IMR-90 (cell line): ENCODE data around the gene BMP7. TPM values are rescaled to one million over a fixed set of nuclear protein-coding genes. Genes with fewer than 3 reads are reported as not detected.

Source experiments
- ATAC-seq: fragments of 200-7000 bp; cut with Tn5 transposase; 2 replicates; pipeline ENCODE4 v1.9.1; 2020; ENCODE audit warnings: low read depth, mild to moderate bottlenecking, moderate library complexity
- BruUV-seq: library from RNA; stranded (reverse); fragments of 400-500 nt; replicated peaks from 2 replicates; lab custom pipeline; 2021; lab: Mats Ljungman, UMichigan
- CTCF ChIA-PET: fragments of 300-600 bp; formaldehyde crosslinking; extraction: SDS; loops from one replicate; lab custom pipeline; 2021; ENCODE audit warnings: antibody characterized with exemption; lab: Yijun Ruan, JAX
- POLR2A ChIA-PET: fragments of 300-600 bp; sonication (Branson Sonifier 250); formaldehyde crosslinking; loops from one replicate; lab custom pipeline; 2022; ENCODE audit warnings: antibody characterized with exemption; ENCODE audit not compliant: unreplicated experiment; lab: Charles Lee
- DNase-seq: peaks from one replicate; pipeline ENCODE4 v3.0.0; 2013
- H2AFZ ChIP-seq: replicated peaks from 2 replicates; pipeline ENCODE3; 2013; ENCODE audit warnings: low read length, mild to moderate bottlenecking; ENCODE audit not compliant: poor library complexity
- H2AK5ac ChIP-seq: 2 replicates; pipeline ENCODE4 v1.6.1; 2013; ENCODE audit warnings: low read depth, low read length, inconsistent platforms
- H2AK9ac ChIP-seq: replicated peaks from 2 replicates; pipeline ENCODE3; 2013; ENCODE audit warnings: mild to moderate bottlenecking, low read depth, low read length, moderate library complexity; ENCODE audit not compliant: poor library complexity
- H2BK120ac ChIP-seq: 2 replicates; pipeline ENCODE4 v1.6.1; 2013; ENCODE audit warnings: low read depth, low read length, inconsistent platforms
- H2BK15ac ChIP-seq: 3 replicates; pipeline ENCODE4 v1.6.1; 2013; ENCODE audit warnings: low read depth, low read length, inconsistent platforms
- H2BK20ac ChIP-seq: 2 replicates; pipeline ENCODE4 v1.6.1; 2013; ENCODE audit warnings: low read depth, mild to moderate bottlenecking, inconsistent platforms, low read length, moderate library complexity
- H2BK5ac ChIP-seq: 2 replicates; pipeline ENCODE4 v1.6.1; 2013; ENCODE audit warnings: mild to moderate bottlenecking, low read depth, low read length, inconsistent platforms; ENCODE audit not compliant: poor library complexity, severe bottlenecking
- H3K14ac ChIP-seq: replicated peaks from 2 replicates; pipeline ENCODE4 v1.6.1; 2013; ENCODE audit warnings: low read depth, low read length, inconsistent platforms
- H3K18ac ChIP-seq: 2 replicates; pipeline ENCODE4 v1.6.1; 2013; ENCODE audit warnings: low read depth, low read length, control low read depth
- H3K23ac ChIP-seq: 2 replicates; pipeline ENCODE4 v1.6.1; 2013; ENCODE audit warnings: low read depth, low read length, inconsistent platforms
- H3K27ac ChIP-seq: 2 replicates; pipeline ENCODE4 v1.5.1; 2013; ENCODE audit warnings: mild to moderate bottlenecking, control low read depth, low read length; ENCODE audit not compliant: insufficient read depth
- H3K27me3 ChIP-seq: 2 replicates; pipeline ENCODE4 v1.6.1; 2013; ENCODE audit warnings: low read length; ENCODE audit not compliant: control insufficient read depth, insufficient read depth
- H3K36me3 ChIP-seq: 2 replicates; pipeline ENCODE4 v1.6.1; 2013; ENCODE audit warnings: low read length, mixed read lengths; ENCODE audit not compliant: control insufficient read depth, insufficient read depth
- H3K4ac ChIP-seq: 2 replicates; pipeline ENCODE4 v1.6.1; 2013; ENCODE audit warnings: low read depth, low read length, inconsistent platforms
- H3K4me1 ChIP-seq: 2 replicates; pipeline ENCODE4 v1.6.1; 2013; ENCODE audit warnings: low read length, mixed read lengths; ENCODE audit not compliant: control insufficient read depth, insufficient read depth
- H3K4me2 ChIP-seq: 2 replicates; pipeline ENCODE4 v1.6.1; 2013; ENCODE audit warnings: low read depth, mild to moderate bottlenecking, control low read depth, low read length, moderate library complexity
- H3K4me3 ChIP-seq: 2 replicates; pipeline ENCODE4 v1.5.1; 2013; ENCODE audit warnings: low read depth, mild to moderate bottlenecking, control low read depth, low read length, moderate library complexity; ENCODE audit not compliant: insufficient read depth
- H3K56ac ChIP-seq: 2 replicates; pipeline ENCODE4 v1.6.1; 2013; ENCODE audit warnings: low read length, inconsistent platforms; ENCODE audit not compliant: insufficient read depth; ENCODE audit errors: extremely low read depth
- H3K79me1 ChIP-seq, 2 experiments: 2 replicates each; pipeline ENCODE4 v1.6.1; 2013; ENCODE audit warnings: low read length in 2 of 2, inconsistent platforms in 1 of 2, low read depth in 1 of 2
- H3K9ac ChIP-seq: 2 replicates; pipeline ENCODE4 v1.6.1; 2013; ENCODE audit warnings: low read depth, low read length, control low read depth
- H3K9me1 ChIP-seq: 2 replicates; pipeline ENCODE4 v1.6.1; 2013; ENCODE audit warnings: low read length, inconsistent platforms; ENCODE audit not compliant: insufficient read depth
- H3K9me3 ChIP-seq: 2 replicates; pipeline ENCODE4 v1.6.1; 2013; ENCODE audit warnings: low read length; ENCODE audit not compliant: control insufficient read depth, insufficient read depth
- H4K20me1 ChIP-seq: 2 replicates; pipeline ENCODE4 v1.6.1; 2013; ENCODE audit warnings: low read length, inconsistent platforms; ENCODE audit not compliant: insufficient read depth
- H4K5ac ChIP-seq: 2 replicates; pipeline ENCODE4 v1.6.1; 2013; ENCODE audit warnings: mild to moderate bottlenecking, low read depth, low read length, control low read depth
- H4K8ac ChIP-seq, 2 experiments: 2 replicates each; pipeline ENCODE4 v1.6.1; 2013; ENCODE audit warnings: low read depth in 2 of 2, low read length in 2 of 2, control low read depth in 1 of 2, inconsistent platforms in 1 of 2
- H4K91ac ChIP-seq: 2 replicates; pipeline ENCODE4 v1.6.1; 2013; ENCODE audit warnings: low read depth, low read length, inconsistent platforms; ENCODE audit not compliant: insufficient read depth
- BHLHE40 ChIP-seq: fragments of 150-350 bp; IDR thresholded peaks from 2 replicates; pipeline ENCODE4 v1.6.1; 2016; ENCODE audit warnings: mild to moderate bottlenecking, low read depth, low read length
- CHD1 ChIP-seq: IDR thresholded peaks from 2 replicates; pipeline ENCODE4 v1.6.1; 2012; ENCODE audit warnings: low read depth, low read length, improper control_type of control experiment
- FOS ChIP-seq: fragments of 150-350 bp; IDR thresholded peaks from 2 replicates; pipeline ENCODE4 v1.6.1; 2016; ENCODE audit warnings: low read depth, low read length
- MAZ ChIP-seq: IDR thresholded peaks from 2 replicates; pipeline ENCODE4 v1.6.1; 2012; ENCODE audit warnings: low read depth, mild to moderate bottlenecking, low read length, improper control_type of control experiment, moderate library complexity, borderline replicate concordance
- RAD21 ChIP-seq: IDR thresholded peaks from 2 replicates; pipeline ENCODE4 v1.6.1; 2012; ENCODE audit warnings: low read length, improper control_type of control experiment
- WGBS, 2 experiments: methylation state at CpG; one replicate each; pipeline versions ENCODE4 v1.1.5 to v1.1.7; 2013; ENCODE audit warnings: missing lambda C conversion rate in 2 of 2; ENCODE audit not compliant: insufficient read length in 1 of 2; ENCODE audit errors: extremely low coverage in 2 of 2; 5-methylcytosine and 5-hydroxymethylcytosine counted together
- dilution Hi-C: fragments of 300-500 bp; cut with HindIII; formaldehyde crosslinking; loops from one replicate; pipeline ENCODE4 v1.14.3; 2018; ENCODE audit warnings: low sequenced_read_pairs; ENCODE audit not compliant: unreplicated experiment
- in situ Hi-C: fragments of 300-500 bp; cut with MboI; formaldehyde crosslinking; loops from 3 replicates; pipeline ENCODE4 v1.14.3; 2019; ENCODE audit warnings: low sequenced_read_pairs, inconsistent platforms, mixed read lengths
- intact Hi-C: fragments of 100-400 bp; cut with micrococcal nuclease; formaldehyde crosslinking; loops from 2 replicates; pipeline ENCODE4 v1.10.0; 2022
- polyA plus RNA-seq, 3 experiments: library from polyadenylated mRNA; depleted of rRNA; stranded (reverse); fragments of >200 nt; gene quantifications; 2 replicates each; pipeline ENCODE4 v1.2.3, GENCODE V29; 2012; ENCODE audit warnings: low replicate concordance in 1 of 3
- total RNA-seq: library from RNA; depleted of rRNA; stranded (reverse); fragments of >200 nt; gene quantifications from 2 replicates; pipeline ENCODE4 v1.2.3, GENCODE V29; 2012

Gene BMP7
- total and polyA plus RNA-seq, 2 of the 4 experiments (the other 2 are of a cell fraction) = not detected

DNA sequence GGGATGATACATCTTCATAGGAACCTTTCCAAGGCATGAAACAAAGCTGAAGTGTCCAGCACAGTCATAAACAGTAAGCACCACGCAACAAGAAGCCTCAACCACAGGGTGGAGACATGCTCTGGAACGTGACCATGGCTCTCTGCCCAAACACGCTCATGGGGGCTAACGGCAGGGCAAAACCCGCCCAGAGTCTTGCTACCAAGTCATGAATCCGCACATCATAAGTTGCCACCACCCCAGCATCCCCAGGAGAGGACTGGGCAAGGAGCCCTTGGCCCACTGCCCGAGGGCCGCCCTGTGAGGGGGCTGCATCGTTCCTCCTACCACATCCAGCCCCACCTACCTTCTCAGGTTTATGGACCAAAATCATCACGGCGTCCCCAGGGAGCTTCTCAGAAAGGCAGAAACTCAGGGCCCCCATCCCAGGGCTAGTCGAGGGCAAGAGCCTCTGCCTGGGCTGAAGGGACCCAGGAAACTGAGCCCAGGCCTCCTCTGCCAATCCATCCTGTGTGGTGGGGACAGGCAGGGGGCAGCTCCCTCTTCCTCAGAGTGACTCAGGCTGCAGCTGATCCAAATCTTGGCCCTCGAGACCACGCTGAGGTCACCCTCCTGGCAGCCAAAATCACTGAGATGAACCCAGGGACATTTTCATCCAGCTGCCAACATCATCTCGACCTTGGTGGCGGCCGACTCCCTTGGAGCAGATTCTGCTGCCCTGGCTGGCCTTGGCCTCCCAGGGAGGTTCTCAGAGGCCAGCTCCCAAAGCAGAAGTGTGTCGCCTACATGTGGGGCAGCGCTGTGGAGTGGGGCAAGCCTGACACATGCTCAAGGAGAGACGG, 42.6 kb downstream of the BMP7 start:
- intact Hi-C loops (no loop called here), dilution Hi-C loops (no loop called here), in situ Hi-C loops (no loop called here)
- H4K8ac ChIP-seq = no peak overlapping the region
- ATAC-seq = no peak
- no peak overlapping the region for H2BK120ac ChIP-seq
- no peak overlapping the region for H3K18ac ChIP-seq
- H3K4me2 ChIP-seq = no peak overlapping the region
- H2BK15ac ChIP-seq = no peak overlapping the region
- no peak overlapping the region for H3K56ac ChIP-seq
- no peak overlapping the region for H2BK20ac ChIP-seq
- DNase-seq = no peak
- no peak overlapping the region for H3K4ac ChIP-seq
- H3K4me1 ChIP-seq = no peaks in the 10 kb centered on the region
- POLR2A ChIA-PET = no interaction called here
- TF ChIP-seq CHD1 (no peak), RAD21 (no peak), BHLHE40 (peak; percentile 7; the same call in 1 of the 2 replicates), FOS (no peak), MAZ (no peak)
- H3K27me3 ChIP-seq = no peaks in the 10 kb centered on the region
- no peak overlapping the region for H3K9ac ChIP-seq
- no peak overlapping the region for H4K5ac ChIP-seq
- no peak overlapping the region for H3K4me3 ChIP-seq
- H3K27ac ChIP-seq = no peak overlapping the region
- H4K20me1 ChIP-seq = no peaks in the 10 kb centered on the region
- H2AK5ac ChIP-seq = no peak overlapping the region
- H3K9me1 ChIP-seq = no peaks in the 10 kb centered on the region
- no peak overlapping the region for H4K91ac ChIP-seq
- no peak overlapping the region for H2AK9ac ChIP-seq
- no peak overlapping the region for H3K23ac ChIP-seq
- no peaks in the 10 kb centered on the region for H3K79me1 ChIP-seq
- WGBS, 2 experiments = 20% methylated on average over 2 of the region's 20 CpGs; no CpG with 5 or more reads in 1 of the 2 experiments
- CTCF ChIA-PET = interaction anchor here (0.5 kb wide), 1 partner anchor 12 kb away, joined by 4 read pairs; no protein-coding TSS in a partner anchor
- H2BK5ac ChIP-seq = no peak overlapping the region
- H3K14ac ChIP-seq = no peak overlapping the region
- H3K9me3 ChIP-seq = peaks cover 13% of the 10 kb centered on the region; the same call in 1 of the 2 replicates
- no TSS peak for BruUV-seq
- no peaks in the 10 kb centered on the region for H3K36me3 ChIP-seq
- H2AFZ ChIP-seq = no peak overlapping the region
